HCT116 (cell line): ENCODE measurements around the gene SDK1. TPM values are rescaled to one million over a fixed set of nuclear protein-coding genes. Genes with fewer than 3 reads are reported as not detected.

ENCODE experiments used
- ATAC-seq: fragments of 200-7000 bp; cut with Tn5 transposase; 2 replicates; pipeline ENCODE4 v1.9.1; 2020; ENCODE audit warnings: mild to moderate bottlenecking, moderate library complexity
- BruUV-seq: library from RNA; stranded (reverse); fragments of 400-500 nt; replicated peaks from 2 replicates; lab custom pipeline; 2021; lab: Mats Ljungman, UMichigan
- CTCF ChIA-PET: fragments of 300-600 bp; sonication (Branson Sonifier 250); formaldehyde crosslinking; loops from one replicate; lab custom pipeline; 2021; ENCODE audit warnings: antibody characterized with exemption; lab: Charles Lee
- POLR2A ChIA-PET: fragments of 300-600, 350-600 bp; sonication (Branson Sonifier 250); formaldehyde crosslinking; loops from one replicate; lab custom pipeline; 2021; ENCODE audit warnings: antibody characterized with exemption; lab: Charles Lee
- RAD21 ChIA-PET, 2 experiments: fragments of 300-600 bp; sonication (Branson Sonifier 250); formaldehyde crosslinking; loops; one replicate each; lab custom pipeline; 2023; ENCODE audit warnings: low total read pairs in 2 of 2; ENCODE audit not compliant: uncharacterized antibody in 2 of 2, unreplicated experiment in 2 of 2, low non-redundant PET in 1 of 2; lab: Charles Lee
- DNase-seq: peaks from one replicate; pipeline ENCODE4 v3.0.0-alpha.2; 2010; ENCODE audit warnings: low read depth, low spot score
- H2AFZ ChIP-seq: fragments of 200-600 bp; shearing (Covaris generic), sonication (generic); 2 replicates; pipeline ENCODE4 v1.6.1; 2017; ENCODE audit warnings: low read depth, mixed run types, mixed read lengths, antibody characterized with exemption, low read length; ENCODE audit not compliant: poor library complexity, severe bottlenecking
- H3K27ac ChIP-seq: 2 replicates; pipeline ENCODE4 v1.5.1; 2012; ENCODE audit warnings: low read depth, low read length
- H3K27me3 ChIP-seq: fragments of 200-600 bp; sonication (generic); 2 replicates; pipeline ENCODE4 v1.6.1; 2016; ENCODE audit warnings: mixed run types, low read length, mixed read lengths; ENCODE audit not compliant: insufficient read depth
- H3K36me3 ChIP-seq, 2 experiments: fragments of 200-500 bp in 1 of 2; fragments of 200-600 bp in 1 of 2; sonication (Bioruptor generic) in 1 of 2; sonication (generic) in 1 of 2; 2 replicates each; pipeline versions ENCODE4 v1.5.1 to v1.6.1; 2014 to 2016; ENCODE audit warnings: low read length in 2 of 2, inconsistent platforms in 1 of 2, mixed read lengths in 1 of 2, mixed run types in 1 of 2; ENCODE audit not compliant: insufficient read depth in 2 of 2, control insufficient read depth in 1 of 2
- H3K4me1 ChIP-seq, 2 experiments: fragments of 200-600 bp in 1 of 2; sonication (generic) in 1 of 2; 2 replicates each; pipeline versions ENCODE4 v1.5.1 to v1.6.1; 2012 to 2017; ENCODE audit warnings: low read length in 2 of 2, inconsistent platforms in 1 of 2, mild to moderate bottlenecking in 1 of 2, mixed read lengths in 1 of 2, mixed run types in 1 of 2, moderate library complexity in 1 of 2; ENCODE audit not compliant: insufficient read depth in 2 of 2, control insufficient read depth in 1 of 2
- H3K4me2 ChIP-seq: fragments of 200-600 bp; sonication (generic); 2 replicates; pipeline ENCODE4 v1.6.1; 2017; ENCODE audit warnings: mixed run types, low read length, mixed read lengths
- H3K4me3 ChIP-seq, 2 experiments: fragments of 200-600 bp in 1 of 2; sonication (generic) in 1 of 2; replicated peaks in 1 of 2; 2 replicates each; pipeline ENCODE4 v1.5.1; 2011 to 2016; ENCODE audit warnings: low read length in 2 of 2, control low read depth in 1 of 2, low read depth in 1 of 2, mild to moderate bottlenecking in 1 of 2, mixed read lengths in 1 of 2, mixed run types in 1 of 2
- H3K79me2 ChIP-seq: fragments of 200-600 bp; sonication (generic); 2 replicates; pipeline ENCODE4 v1.6.1; 2017; ENCODE audit warnings: mild to moderate bottlenecking, mixed run types, low read length, moderate library complexity, mixed read lengths; ENCODE audit not compliant: insufficient read depth
- H3K9ac ChIP-seq: fragments of 200-600 bp; sonication (generic); 2 replicates; pipeline ENCODE4 v1.6.1; 2016; ENCODE audit warnings: low read length, mixed read lengths
- H3K9me2 ChIP-seq: fragments of 200-600 bp; sonication (generic), shearing (Covaris generic); 2 replicates; pipeline ENCODE4 v1.6.1; 2017; ENCODE audit warnings: mixed run types, mild to moderate bottlenecking, moderate library complexity; ENCODE audit not compliant: insufficient read depth
- H3K9me3 ChIP-seq, 2 experiments: fragments of 200-500 bp in 1 of 2; fragments of 200-600 bp in 1 of 2; sonication (Bioruptor generic) in 1 of 2; sonication (generic) in 1 of 2; 2 replicates each; pipeline ENCODE4 v1.6.1; 2014 to 2017; ENCODE audit warnings: low read length in 2 of 2, mixed read lengths in 2 of 2, inconsistent platforms in 1 of 2, low read depth in 1 of 2, mild to moderate bottlenecking in 1 of 2, mixed run types in 1 of 2, moderate library complexity in 1 of 2; ENCODE audit not compliant: control insufficient read depth in 1 of 2, insufficient read depth in 1 of 2
- H4K20me1 ChIP-seq: fragments of 200-600 bp; sonication (generic), shearing (Covaris generic); 2 replicates; pipeline ENCODE4 v1.6.1; 2017; ENCODE audit warnings: mixed run types, mild to moderate bottlenecking, moderate library complexity; ENCODE audit not compliant: insufficient read depth
- ATF3 ChIP-seq: IDR thresholded peaks from 2 replicates; pipeline ENCODE4 v1.6.1; 2012
- CBX3 ChIP-seq: IDR thresholded peaks from 2 replicates; pipeline ENCODE4 v1.6.1; 2012; ENCODE audit warnings: low read depth
- EGR1 ChIP-seq: IDR thresholded peaks from 2 replicates; pipeline ENCODE4 v1.6.1; 2012; ENCODE audit warnings: low read depth
- ELF1 ChIP-seq: IDR thresholded peaks from 2 replicates; pipeline ENCODE4 v1.6.1; 2012; ENCODE audit warnings: low read depth, borderline replicate concordance
- MAX ChIP-seq: IDR thresholded peaks from 2 replicates; pipeline ENCODE4 v1.6.1; 2012
- POLR2A ChIP-seq: IDR thresholded peaks from 2 replicates; pipeline ENCODE4 v1.7.0; 2011; ENCODE audit warnings: borderline replicate concordance; ENCODE audit not compliant: insufficient read depth, insufficient read length; ENCODE audit errors: extremely low read depth
- POLR2AphosphoS5 ChIP-seq: IDR thresholded peaks from 2 replicates; pipeline ENCODE4 v1.6.1; 2011; ENCODE audit warnings: mild to moderate bottlenecking, low read depth, low read length, moderate library complexity
- RAD21 ChIP-seq: IDR thresholded peaks from 2 replicates; pipeline ENCODE4 v1.6.1; 2012; ENCODE audit warnings: low read depth, mild to moderate bottlenecking
- REST ChIP-seq: IDR thresholded peaks from 2 replicates; pipeline ENCODE4 v1.6.1; 2012; ENCODE audit warnings: low read depth
- SIN3A ChIP-seq: IDR thresholded peaks from 2 replicates; pipeline ENCODE4 v1.6.1; 2012; ENCODE audit warnings: low read depth
- SP1 ChIP-seq: IDR thresholded peaks from 2 replicates; pipeline ENCODE4 v1.6.1; 2012; ENCODE audit warnings: low read depth
- SRF ChIP-seq: IDR thresholded peaks from 2 replicates; pipeline ENCODE4 v1.6.1; 2012; ENCODE audit warnings: low read depth
- YY1 ChIP-seq: IDR thresholded peaks from 2 replicates; pipeline ENCODE4 v1.6.1; 2011; ENCODE audit warnings: low read length, low read depth, moderate library complexity, mild to moderate bottlenecking; ENCODE audit not compliant: insufficient replicate concordance; ENCODE audit errors: extremely low read depth
- ZFX ChIP-seq: fragments of 450-650 bp; IDR thresholded peaks from 2 replicates; pipeline ENCODE4 v1.6.1; 2017
- intact Hi-C: fragments of 100-400 bp; cut with micrococcal nuclease; formaldehyde crosslinking; loops from 2 replicates; pipeline ENCODE4 v1.10.0; 2022
- total RNA-seq: library from RNA; stranded (reverse); gene quantifications from one replicate; pipeline ENCODE4 v1.2.1, GENCODE V29; 2021; ENCODE audit not compliant: unreplicated experiment

The SDK1 gene
- total RNA-seq, 1 experiment from 2014 or later = 0.05 TPM

- no peaks in the 10 kb centered on the region for H3K9me3 ChIP-seq
- H2AFZ ChIP-seq = no peak overlapping the region
- no peaks in the 10 kb centered on the region for H3K79me2 ChIP-seq
- no peak overlapping the region for H3K4me2 ChIP-seq
- intact Hi-C loops = no loop called here
- DNase-seq = no peak
- no peaks in the 10 kb centered on the region for H3K9me2 ChIP-seq
- H4K20me1 ChIP-seq = no peaks in the 10 kb centered on the region
- CTCF ChIA-PET = no interaction called here
- H3K4me3 ChIP-seq = no peak overlapping the region
- no TSS peak for BruUV-seq
- no peak for TF ChIP-seq RAD21
- TF ChIP-seq POLR2A = no peak
- TF ChIP-seq ZFX = no peak
- TF ChIP-seq POLR2AphosphoS5 = no peak
- TF ChIP-seq MAX = no peak
- TF ChIP-seq SRF = no peak
- no peak for TF ChIP-seq ATF3
- TF ChIP-seq SIN3A = no peak
- TF ChIP-seq CBX3 = no peak
- H3K36me3 ChIP-seq = no peaks in the 10 kb centered on the region
- ATAC-seq = no peak
- no peak overlapping the region for H3K9ac ChIP-seq
- RAD21 ChIA-PET = no interaction called here
- POLR2A ChIA-PET = no interaction called here
- H3K27me3 ChIP-seq = no peaks in the 10 kb centered on the region
- H3K4me1 ChIP-seq = no peaks in the 10 kb centered on the region
- no peak overlapping the region for H3K27ac ChIP-seq
Observed at GRCh38 chr7:4175346-4175973, 874.4 kb downstream of the SDK1 start.

GRCh38 chr7:4177001-4177400 is 875.9 kb downstream of the SDK1 start:
- Histone ChIP-seq H3K4me2 (no peak overlapping the region), H4K20me1 (no peaks in the 10 kb centered on the region), H3K4me1 (no peaks in the 10 kb centered on the region), H3K9me3 (no peaks in the 10 kb centered on the region), H3K79me2 (no peaks in the 10 kb centered on the region), H3K9me2 (no peaks in the 10 kb centered on the region), H3K9ac (no peak overlapping the region), H2AFZ (no peak overlapping the region), H3K4me3 (no peak overlapping the region), H3K27ac (no peak overlapping the region), H3K36me3 (no peaks in the 10 kb centered on the region), H3K27me3 (no peaks in the 10 kb centered on the region)
- intact Hi-C loops = no loop called here
- ChIA-PET CTCF (no interaction called here), POLR2A (no interaction called here), RAD21 (no interaction called here)
- BruUV-seq = no TSS peak
- no peak for DNase-seq
- no peak for TF ChIP-seq ELF1
- TF ChIP-seq SIN3A = no peak
- TF ChIP-seq YY1 = no peak
- no peak for TF ChIP-seq MAX
- TF ChIP-seq REST = no peak
- no peak for TF ChIP-seq POLR2AphosphoS5
- no peak for TF ChIP-seq SP1
- no peak for TF ChIP-seq RAD21
- no peak for TF ChIP-seq ZFX
- no peak for TF ChIP-seq EGR1
- no peak for ATAC-seq
